ENCODE measurements around the gene ANKRD29.

Gene ANKRD29

DNA sequence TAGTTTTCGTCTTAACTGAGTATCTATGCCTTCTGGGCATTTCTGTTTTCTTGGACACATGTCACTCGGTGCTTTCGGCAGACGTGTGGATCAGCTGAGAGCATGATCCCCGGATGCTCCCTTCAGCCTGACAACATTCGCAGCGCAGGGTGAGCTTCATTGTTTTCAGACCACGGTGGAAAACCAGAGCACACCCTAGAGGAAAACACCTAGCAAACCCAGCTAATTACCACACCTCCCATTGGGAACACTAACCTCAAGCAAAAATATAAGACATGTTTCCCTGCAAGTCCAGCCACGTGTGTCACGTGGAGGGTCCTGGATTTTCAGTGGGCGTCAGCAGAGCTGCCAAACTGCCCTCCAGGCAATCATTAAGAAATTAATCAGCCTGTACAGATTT is 31.0 kb downstream of the ANKRD29 start:
- Histone ChIP-seq H3K79me2 (ENCODE audit: insufficient read depth, low read length) (no peaks in the 10 kb centered on the region), H2AFZ (ENCODE audit: low read length) (no peak overlapping the region), H3K27ac (ENCODE audit: low read depth, low read length, poor library complexity, severe bottlenecking) (no peak overlapping the region)

GRCh38 chr18:23631312-23631711 is 31.4 kb downstream of the ANKRD29 start:
- Histone ChIP-seq H3K27ac (ENCODE audit: low read depth, low read length, poor library complexity, severe bottlenecking) (no peak overlapping the region), H3K27me3 (ENCODE audit: insufficient read depth, low read length) (no peaks in the 10 kb centered on the region), H3K36me3 (ENCODE audit: insufficient read depth, low read length) (no peaks in the 10 kb centered on the region), H3K9me3 (ENCODE audit: low read length) (no peaks in the 10 kb centered on the region), H4K20me1 (ENCODE audit: insufficient read depth, low read length) (no peaks in the 10 kb centered on the region), H2AFZ (ENCODE audit: low read length) (no peak overlapping the region), H3K9me2 (ENCODE audit: low read depth, low read length) (no peaks in the 10 kb centered on the region), H3F3A (ENCODE audit: insufficient read depth, low read length) (no peaks in the 10 kb centered on the region), H3K4me3 (ENCODE audit: low read depth, low read length, poor library complexity, severe bottlenecking) (no peak overlapping the region), H3K4me2 (ENCODE audit: low read length) (no peak overlapping the region), H3K9ac (ENCODE audit: low read length) (no peak overlapping the region), H3K4me1 (ENCODE audit: insufficient read depth, low read length, severe bottlenecking) (no peaks in the 10 kb centered on the region), H3K79me2 (ENCODE audit: insufficient read depth, low read length) (no peaks in the 10 kb centered on the region)
- no peak for TF ChIP-seq EZH2 (IDR thresholded peaks at IDR 0.05; ENCODE audit: borderline replicate concordance, low read length)
- TF ChIP-seq, protein P1, sequence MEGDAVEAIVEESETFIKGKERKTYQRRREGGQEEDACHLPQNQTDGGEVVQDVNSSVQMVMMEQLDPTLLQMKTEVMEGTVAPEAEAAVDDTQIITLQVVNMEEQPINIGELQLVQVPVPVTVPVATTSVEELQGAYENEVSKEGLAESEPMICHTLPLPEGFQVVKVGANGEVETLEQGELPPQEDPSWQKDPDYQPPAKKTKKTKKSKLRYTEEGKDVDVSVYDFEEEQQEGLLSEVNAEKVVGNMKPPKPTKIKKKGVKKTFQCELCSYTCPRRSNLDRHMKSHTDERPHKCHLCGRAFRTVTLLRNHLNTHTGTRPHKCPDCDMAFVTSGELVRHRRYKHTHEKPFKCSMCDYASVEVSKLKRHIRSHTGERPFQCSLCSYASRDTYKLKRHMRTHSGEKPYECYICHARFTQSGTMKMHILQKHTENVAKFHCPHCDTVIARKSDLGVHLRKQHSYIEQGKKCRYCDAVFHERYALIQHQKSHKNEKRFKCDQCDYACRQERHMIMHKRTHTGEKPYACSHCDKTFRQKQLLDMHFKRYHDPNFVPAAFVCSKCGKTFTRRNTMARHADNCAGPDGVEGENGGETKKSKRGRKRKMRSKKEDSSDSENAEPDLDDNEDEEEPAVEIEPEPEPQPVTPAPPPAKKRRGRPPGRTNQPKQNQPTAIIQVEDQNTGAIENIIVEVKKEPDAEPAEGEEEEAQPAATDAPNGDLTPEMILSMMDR (IDR thresholded peaks at IDR 0.05; ENCODE audit: low read length) = no peak

More for the DNA sequence above, 31.0 kb downstream of the ANKRD29 start:
- H3F3A ChIP-seq (ENCODE audit: insufficient read depth, low read length) = no peaks in the 10 kb centered on the region
- no peak overlapping the region for H3K9ac ChIP-seq (ENCODE audit: low read length)
- H3K4me2 ChIP-seq (ENCODE audit: low read length) = no peak overlapping the region
- no peaks in the 10 kb centered on the region for H3K27me3 ChIP-seq (ENCODE audit: insufficient read depth, low read length)
- TF ChIP-seq, protein P1 (IDR thresholded peaks at IDR 0.05; ENCODE audit: low read length) = no peak
- TF ChIP-seq EZH2 (IDR thresholded peaks at IDR 0.05; ENCODE audit: borderline replicate concordance, low read length) = no peak
- H3K9me3 ChIP-seq (ENCODE audit: low read length) = no peaks in the 10 kb centered on the region
- no peaks in the 10 kb centered on the region for H3K36me3 ChIP-seq (ENCODE audit: insufficient read depth, low read length)
- H4K20me1 ChIP-seq (ENCODE audit: insufficient read depth, low read length) = no peaks in the 10 kb centered on the region
- H3K4me1 ChIP-seq (ENCODE audit: insufficient read depth, low read length, severe bottlenecking) = no peaks in the 10 kb centered on the region
- H3K9me2 ChIP-seq (ENCODE audit: low read depth, low read length) = no peaks in the 10 kb centered on the region
- no peak overlapping the region for H3K4me3 ChIP-seq (ENCODE audit: low read depth, low read length, poor library complexity, severe bottlenecking)

DNA sequence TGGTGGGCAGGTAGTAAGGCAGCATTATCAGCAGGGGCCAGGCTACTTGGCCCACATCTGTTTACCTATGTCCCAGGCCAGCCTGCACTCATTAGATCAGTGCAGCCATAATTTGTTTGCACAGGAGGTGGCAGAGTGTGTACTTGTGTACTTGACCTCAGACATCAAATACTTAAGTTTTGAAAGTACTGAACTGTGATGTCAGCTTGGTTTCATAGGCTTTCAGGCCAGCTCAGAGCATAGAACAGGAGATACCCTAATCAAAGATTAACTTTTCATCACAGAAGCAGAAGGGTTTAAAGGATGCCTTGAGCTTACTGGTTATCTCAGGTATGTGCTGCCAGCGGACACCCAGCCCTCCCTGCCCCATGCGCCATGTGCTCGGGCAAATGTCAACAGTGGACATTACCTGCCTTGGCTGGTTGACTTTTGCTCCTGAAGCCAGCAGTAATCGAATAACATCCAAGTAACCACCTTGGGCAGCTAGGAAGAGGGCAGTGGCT is 33.2 kb downstream of the ANKRD29 start:
- no peak overlapping the region for H2AFZ ChIP-seq (ENCODE audit: low read length)
- no peaks in the 10 kb centered on the region for H3K36me3 ChIP-seq (ENCODE audit: insufficient read depth, low read length)
- no peak overlapping the region for H3K4me2 ChIP-seq (ENCODE audit: low read length)
- H3K79me2 ChIP-seq (ENCODE audit: insufficient read depth, low read length) = no peaks in the 10 kb centered on the region
- no peak overlapping the region for H3K9ac ChIP-seq (ENCODE audit: low read length)
- no peaks in the 10 kb centered on the region for H3K9me3 ChIP-seq (ENCODE audit: low read length)
- no peak overlapping the region for H3K4me3 ChIP-seq (ENCODE audit: low read depth, low read length, poor library complexity, severe bottlenecking)
- no peaks in the 10 kb centered on the region for H3K4me1 ChIP-seq (ENCODE audit: insufficient read depth, low read length, severe bottlenecking)
- H3F3A ChIP-seq (ENCODE audit: insufficient read depth, low read length) = no peaks in the 10 kb centered on the region
- no peak for TF ChIP-seq EZH2 (IDR thresholded peaks at IDR 0.05; ENCODE audit: borderline replicate concordance, low read length)
- TF ChIP-seq, protein P1 (IDR thresholded peaks at IDR 0.05; ENCODE audit: low read length) = no peak
- no peak overlapping the region for H3K27ac ChIP-seq (ENCODE audit: low read depth, low read length, poor library complexity, severe bottlenecking)
- H4K20me1 ChIP-seq (ENCODE audit: insufficient read depth, low read length) = no peaks in the 10 kb centered on the region
- no peaks in the 10 kb centered on the region for H3K27me3 ChIP-seq (ENCODE audit: insufficient read depth, low read length)
- no peaks in the 10 kb centered on the region for H3K9me2 ChIP-seq (ENCODE audit: low read depth, low read length)

Measured in OCI-LY1 (cell line).